Gastroesophageal sphincter (tissue), 3 donors: Measurements from ENCODE around the gene COL2A1.

ENCODE experiments used
- CTCF ChIP-seq, 4 experiments: fragments of 200-600 bp in 2 of 4; fragments of 450-650 bp in 2 of 4; sonication (generic) in 1 of 4; IDR thresholded peaks; one replicate each; pipeline ENCODE4 v1.5.1; 2017 to 2019; ENCODE audit warnings: antibody characterized with exemption in 4 of 4, mild to moderate bottlenecking in 2 of 4, moderate library complexity in 2 of 4
- POLR2A ChIP-seq, 2 donors: fragments of 450-650 bp; IDR thresholded peaks; one replicate each; pipeline ENCODE4 v1.6.1; 2017; ENCODE audit warnings: antibody characterized with exemption in 2 of 2, mild to moderate bottlenecking in 2 of 2, moderate library complexity in 1 of 2

- TF ChIP-seq CTCF (IDR thresholded peaks at IDR 0.05) (no peak), POLR2A (IDR thresholded peaks at IDR 0.05) (no peak)
Measured at GRCh38 chr12:47942614-47943225, 61.6 kb downstream of the COL2A1 start.
